Measurements from ENCODE around the gene GMDS. TPM values are rescaled to one million over a fixed set of nuclear protein-coding genes. Genes with fewer than 3 reads are reported as not detected.

GMDS gene
- total RNA-seq, 4 donors from 2014 or later = 3.4 to 7.2 (median 4.6) TPM

- Histone ChIP-seq H3K27ac (no peak overlapping the region), H3K27me3 (no peaks in the 10 kb centered on the region), H3K36me3 (no peaks in the 10 kb centered on the region), H3K4me3 (no peak overlapping the region), H3K9me3 (no peaks in the 10 kb centered on the region), H3K4me1 (peaks cover 0 to 8% of the 10 kb centered on the region in 2 donors)
- in situ Hi-C loops (cut with MboI; ENCODE audit: low sequenced_read_pairs in 4 of 4) = no loop called here
- intact Hi-C loops (cut with DNase I; ENCODE audit: low total_unique reads) = no loop called here
- ATAC-seq = no peak
- no peak for DNase-seq
- TF ChIP-seq POLR2A (IDR thresholded peaks at IDR 0.05) = no peak
- no peak for TF ChIP-seq CTCF (IDR thresholded peaks at IDR 0.05 in 4 of 5, conservative IDR thresholded peaks at IDR 0.05 in 1 of 5)
Observed at GRCh38 chr6:1825277-1825676, 420.1 kb downstream of the GMDS start.

- H3K36me3 ChIP-seq = no peaks in the 10 kb centered on the region
- peak overlapping the region in 2 of 4 donors; percentile 13 to 50 for H3K27ac ChIP-seq
- no peaks in the 10 kb centered on the region for H3K9me3 ChIP-seq
- TF ChIP-seq POLR2A (IDR thresholded peaks at IDR 0.05) (no peak), CTCF (IDR thresholded peaks at IDR 0.05 in 4 of 5, conservative IDR thresholded peaks at IDR 0.05 in 1 of 5) (no peak)
- peaks cover 3 to 8% of the 10 kb centered on the region in 2 donors for H3K4me1 ChIP-seq
- intact Hi-C loops (cut with DNase I; ENCODE audit: low total_unique reads) = no loop called here
- H3K4me3 ChIP-seq = no peak overlapping the region
- DNase-seq (no peak), ATAC-seq (peak in 1 of 2 donors; percentile 27)
- no peaks in the 10 kb centered on the region for H3K27me3 ChIP-seq
- in situ Hi-C loops (cut with MboI; ENCODE audit: low sequenced_read_pairs in 4 of 4) = no loop called here
Observed at GRCh38 chr6:1821513-1822183, 423.8 kb downstream of the GMDS start.

GRCh38 chr6:1821164-1821512 is 424.3 kb downstream of the GMDS start:
- H3K9me3 ChIP-seq = no peaks in the 10 kb centered on the region
- no peaks in the 10 kb centered on the region for H3K36me3 ChIP-seq
- intact Hi-C loops (cut with DNase I; ENCODE audit: low total_unique reads) (no loop called here), in situ Hi-C loops (cut with MboI; ENCODE audit: low sequenced_read_pairs in 4 of 4) (no loop called here)
- DNase-seq (no peak), ATAC-seq (no peak)
- no peak for TF ChIP-seq POLR2A (IDR thresholded peaks at IDR 0.05)
- TF ChIP-seq CTCF (IDR thresholded peaks at IDR 0.05 in 4 of 5, conservative IDR thresholded peaks at IDR 0.05 in 1 of 5) = no peak
- H3K4me3 ChIP-seq = no peak overlapping the region
- no peaks in the 10 kb centered on the region for H3K27me3 ChIP-seq
- peak overlapping the region in 2 of 4 donors; percentile 13 to 50 for H3K27ac ChIP-seq
- H3K4me1 ChIP-seq = peaks cover 3 to 8% of the 10 kb centered on the region in 2 donors

- TF ChIP-seq CTCF (IDR thresholded peaks at IDR 0.05 in 4 of 5, conservative IDR thresholded peaks at IDR 0.05 in 1 of 5) = no peak
- no peak for TF ChIP-seq POLR2A (IDR thresholded peaks at IDR 0.05)
- intact Hi-C loops (cut with DNase I; ENCODE audit: low total_unique reads) = no loop called here
Observed at GRCh38 chr6:1820714-1821113, 424.7 kb downstream of the GMDS start.

GRCh38 chr6:1820165-1820564 is 425.2 kb downstream of the GMDS start:
- Histone ChIP-seq H3K9me3 (no peaks in the 10 kb centered on the region), H3K27me3 (no peaks in the 10 kb centered on the region), H3K36me3 (no peaks in the 10 kb centered on the region), H3K4me3 (no peak overlapping the region), H3K4me1 (peaks cover 3 to 8% of the 10 kb centered on the region in 2 donors), H3K27ac (no peak overlapping the region)
- intact Hi-C loops (cut with DNase I; ENCODE audit: low total_unique reads) = no loop called here
- TF ChIP-seq POLR2A (IDR thresholded peaks at IDR 0.05) (no peak), CTCF (IDR thresholded peaks at IDR 0.05 in 4 of 5, conservative IDR thresholded peaks at IDR 0.05 in 1 of 5) (no peak)
- DNase-seq (no peak), ATAC-seq (no peak)
- in situ Hi-C loops (cut with MboI; ENCODE audit: low sequenced_read_pairs in 4 of 4) = no loop called here

More at GRCh38 chr6:1820714-1821113, 424.7 kb downstream of the GMDS start:
- Histone ChIP-seq H3K9me3 (no peaks in the 10 kb centered on the region), H3K27me3 (no peaks in the 10 kb centered on the region), H3K4me3 (no peak overlapping the region), H3K36me3 (no peaks in the 10 kb centered on the region), H3K4me1 (peaks cover 3 to 8% of the 10 kb centered on the region in 2 donors), H3K27ac (no peak overlapping the region)
- DNase-seq = no peak
- in situ Hi-C loops (cut with MboI; ENCODE audit: low sequenced_read_pairs in 4 of 4) = no loop called here
- no peak for ATAC-seq

Data from gastrocnemius medialis (tissue), 4 donors.